Hematopoietic multipotent progenitor cell treated with erythropoietin and hydrocortisone succinate and interleukin-3 and kit ligand, for 15 days (in vitro differentiated cells): ENCODE data around the gene SPPL3.
"Not testable (repeated sequence)": the region's sequence is repeated elsewhere in the genome, so short reads cannot be mapped to it uniquely, and the experiment has no call there.

Experiments
- DNase-seq: peaks from one replicate; pipeline ENCODE4 v3.0.0-alpha.2; 2015; ENCODE audit warnings: low spot score

The SPPL3 gene

DNA sequence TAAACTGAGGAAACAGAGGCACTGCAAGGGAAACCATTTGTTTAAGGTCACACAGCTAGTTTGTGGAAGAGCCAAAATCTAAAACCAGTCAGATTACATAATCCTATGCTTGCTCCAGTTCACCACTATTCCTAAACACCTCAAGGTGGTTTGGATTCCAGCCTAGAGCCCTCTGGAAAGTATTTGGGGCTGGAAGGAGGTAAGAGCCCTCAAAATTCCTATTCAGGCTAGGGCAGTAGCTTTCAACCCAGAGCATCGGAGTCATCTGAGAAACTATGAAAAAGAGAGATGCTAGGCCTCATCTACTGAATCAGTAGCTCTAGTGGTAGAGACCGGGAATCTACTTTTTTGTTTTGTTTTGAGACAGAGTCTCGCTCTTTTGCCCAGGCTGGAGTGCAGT is 16.0 kb upstream of the SPPL3 start:
- DNase-seq = no peak

DNA sequence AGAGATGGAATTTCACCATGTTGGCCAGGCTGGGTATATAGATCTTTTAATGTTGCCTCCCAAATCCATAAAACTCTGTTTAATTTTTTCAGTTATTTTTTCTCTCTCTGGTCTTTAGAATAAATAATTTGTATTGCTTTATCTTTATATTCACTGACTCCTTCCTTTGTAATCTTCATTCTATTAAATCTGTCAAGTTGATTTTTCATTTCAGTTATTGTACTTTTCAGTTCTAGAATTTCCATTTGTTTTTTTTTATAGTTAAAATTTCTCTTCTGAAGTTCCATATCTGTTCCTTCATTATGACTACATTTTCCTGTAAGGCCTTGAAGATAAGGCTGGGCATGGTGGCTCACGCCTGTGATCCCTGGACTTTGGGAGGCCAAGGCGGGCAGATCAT is 13.6 kb upstream of the SPPL3 start:
- no peak for DNase-seq

DNA sequence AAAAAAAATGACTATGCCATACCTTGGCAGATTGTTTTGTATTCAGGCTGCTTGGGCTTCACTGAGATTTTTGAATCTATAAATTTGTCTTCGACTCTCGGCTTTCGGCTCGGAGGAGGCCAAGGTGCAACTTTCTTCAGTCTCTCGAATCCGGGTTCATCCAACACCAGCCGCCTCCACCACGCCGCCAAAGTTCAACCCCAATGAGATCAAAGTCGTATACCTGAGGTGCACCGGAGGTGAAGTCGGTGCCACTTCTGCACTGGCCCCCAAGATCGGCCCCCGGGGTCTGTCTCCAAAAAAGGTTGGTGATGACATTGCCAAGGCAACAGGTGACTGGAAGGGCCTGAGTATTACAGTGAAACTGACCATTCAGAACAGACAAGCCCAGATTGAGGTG is 12.4 kb upstream of the SPPL3 start:
- no peak for DNase-seq

DNA sequence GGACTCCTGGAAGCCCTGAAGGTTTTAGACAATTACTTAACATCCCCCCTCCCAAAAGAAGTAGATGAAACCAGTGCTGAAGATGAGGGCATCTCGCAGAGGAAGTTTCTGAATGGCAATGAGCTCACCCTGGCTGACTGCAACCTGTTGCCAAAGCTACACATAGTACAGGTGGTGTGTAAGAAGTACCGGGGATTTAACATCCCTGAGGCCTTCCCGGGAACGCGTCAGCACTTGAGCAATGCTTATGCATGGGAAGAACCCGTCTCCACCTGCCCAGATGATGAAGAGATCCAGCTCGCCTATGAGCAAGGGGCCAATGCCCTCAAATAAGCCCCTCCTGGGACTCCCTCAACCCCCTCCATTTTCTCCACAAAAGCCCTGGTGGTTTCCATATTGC is 10.6 kb upstream of the SPPL3 start:
- DNase-seq = no peak

DNA sequence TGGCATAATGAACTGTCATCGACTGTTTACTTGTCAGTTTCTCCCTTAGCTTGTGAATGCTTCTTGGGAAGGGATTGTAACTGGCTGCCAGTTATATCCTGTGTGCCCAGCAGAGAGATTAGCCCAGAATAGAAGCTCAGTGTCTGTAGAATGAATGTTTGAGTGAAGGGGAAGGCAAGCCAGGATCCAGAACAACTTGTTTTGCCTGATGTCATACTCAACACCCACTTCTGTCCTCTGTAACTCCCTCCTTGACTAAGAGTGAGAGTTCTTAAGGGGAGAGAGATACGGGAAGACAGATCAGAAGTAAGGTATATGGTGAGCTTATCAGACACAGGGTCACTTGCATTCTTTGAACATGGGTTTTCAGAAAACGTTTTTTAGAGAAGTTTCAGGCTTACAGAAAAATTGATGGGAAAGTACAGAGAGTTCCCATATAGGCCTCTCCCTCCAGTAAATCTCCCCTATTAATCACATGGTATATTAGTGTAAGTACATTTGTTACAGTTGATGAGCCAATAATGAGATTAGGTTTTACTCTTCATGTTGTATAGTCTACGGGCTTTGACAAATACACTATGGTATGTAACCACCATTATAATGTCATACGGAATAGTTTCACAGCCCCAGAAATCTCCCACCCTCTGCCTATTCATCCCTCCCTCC is 5.6 kb upstream of the SPPL3 start:
- no peak for DNase-seq

DNA sequence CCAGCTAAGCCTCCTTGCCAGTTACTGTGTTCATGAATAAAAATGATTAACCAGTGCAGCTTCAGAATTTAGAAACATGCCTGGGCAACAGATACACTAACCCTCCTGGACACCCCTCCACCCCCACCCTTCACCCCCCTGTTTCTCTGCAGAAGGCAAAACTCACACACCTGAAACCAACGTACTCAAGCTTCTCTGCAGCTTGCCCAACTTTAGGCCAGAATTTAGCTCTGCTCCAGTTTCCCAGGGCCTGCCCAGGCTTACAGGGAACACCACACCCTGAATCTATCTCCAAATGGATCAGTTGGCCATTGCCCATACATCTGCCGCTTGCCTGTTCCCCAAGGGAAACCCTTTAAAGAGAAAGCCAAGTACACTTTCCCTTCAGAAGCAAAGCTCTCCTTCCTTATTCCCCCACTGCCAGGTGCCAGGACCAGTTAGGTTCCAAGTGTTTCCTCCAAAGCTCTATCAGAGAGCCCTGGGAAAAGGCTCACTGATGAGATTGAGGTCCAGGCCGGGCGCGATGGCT is 1.8 kb upstream of the SPPL3 start:
- DNase-seq = no peak

DNA sequence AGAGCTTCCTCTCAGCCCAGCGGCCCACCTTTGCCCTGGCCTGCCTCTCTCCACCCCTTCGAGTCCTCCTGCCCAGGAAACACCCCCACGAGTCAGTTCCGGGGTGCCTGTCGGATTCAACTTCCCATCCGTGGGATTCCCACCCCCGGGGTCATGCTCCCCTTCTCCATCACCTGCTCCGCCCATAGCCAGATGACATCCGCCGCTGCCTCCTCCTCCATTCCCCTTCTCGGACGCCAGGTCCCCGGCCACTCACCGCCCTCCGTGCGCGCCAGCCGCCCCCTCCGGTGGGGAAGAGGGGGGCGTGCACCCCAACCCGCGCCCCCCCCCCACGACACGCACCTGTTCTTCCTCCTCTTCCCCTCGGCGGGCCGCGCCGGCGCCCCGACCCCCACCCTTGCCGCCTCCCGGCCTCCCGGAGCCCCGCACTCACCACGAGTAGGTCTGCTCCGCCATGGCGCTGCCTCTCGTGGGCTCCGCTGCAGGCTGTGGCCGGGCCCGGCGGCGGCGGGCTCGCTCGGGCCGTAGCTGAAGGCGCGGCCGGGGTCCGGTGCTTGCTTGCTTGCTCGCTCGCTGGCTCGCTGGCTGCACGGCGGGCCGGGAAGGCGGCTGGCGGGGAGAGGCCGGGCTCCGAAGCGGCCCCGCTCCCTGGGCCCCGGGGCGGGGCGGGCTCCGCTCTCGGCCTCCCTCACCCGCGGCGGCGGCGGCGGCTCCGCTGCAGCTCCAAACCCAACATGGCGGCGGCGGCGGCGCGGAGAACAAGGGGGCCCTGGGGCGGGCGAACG is 554 bp downstream of the SPPL3 start:
- DNase-seq = no peak

DNA sequence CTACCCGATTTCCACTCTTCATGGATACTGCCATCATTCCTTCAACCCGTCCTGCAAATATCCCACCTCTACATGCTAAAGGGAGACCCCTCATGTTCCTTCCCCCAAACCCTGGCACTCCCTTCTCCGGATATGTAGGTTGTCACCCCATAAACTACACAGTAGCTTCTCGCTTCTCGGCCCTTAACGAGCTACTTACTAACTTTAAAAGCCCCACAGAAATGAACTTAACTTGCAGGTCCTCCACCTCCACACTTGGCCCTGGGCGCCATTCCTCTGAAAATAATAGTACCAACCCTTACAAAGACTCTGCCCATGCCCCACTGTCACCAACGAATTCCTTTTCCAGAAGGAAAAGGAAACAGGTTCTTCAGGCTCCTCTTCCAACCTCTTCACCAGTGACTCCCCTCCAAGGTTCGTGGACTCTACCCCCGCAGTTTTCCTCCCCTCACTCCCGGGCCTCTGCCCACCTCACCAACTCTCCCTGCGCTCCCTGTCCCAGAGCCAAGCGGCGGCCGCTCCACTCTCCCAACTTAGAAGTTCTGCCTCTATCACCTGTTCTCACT is 1.2 kb downstream of the SPPL3 start:
- no peak for DNase-seq

DNA sequence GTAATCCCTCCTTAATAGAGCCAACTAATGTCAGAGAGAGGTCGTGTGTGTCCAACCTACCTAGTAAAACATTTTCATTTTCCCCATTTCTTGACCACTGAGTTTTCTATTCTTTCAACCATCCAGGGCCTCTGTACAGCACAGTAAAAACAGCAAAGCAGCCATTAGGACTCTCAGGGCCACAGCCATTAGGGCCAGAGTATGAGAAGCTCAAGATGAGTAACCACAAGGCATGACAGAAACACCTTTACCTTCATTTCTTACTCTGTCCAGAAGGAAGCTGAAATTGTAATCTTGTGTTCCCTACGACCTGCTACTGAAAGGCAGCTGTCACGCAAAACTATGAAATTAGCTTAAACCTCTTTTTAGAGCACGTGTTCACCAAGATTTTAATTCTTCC is 2.3 kb downstream of the SPPL3 start:
- DNase-seq = no peak

DNA sequence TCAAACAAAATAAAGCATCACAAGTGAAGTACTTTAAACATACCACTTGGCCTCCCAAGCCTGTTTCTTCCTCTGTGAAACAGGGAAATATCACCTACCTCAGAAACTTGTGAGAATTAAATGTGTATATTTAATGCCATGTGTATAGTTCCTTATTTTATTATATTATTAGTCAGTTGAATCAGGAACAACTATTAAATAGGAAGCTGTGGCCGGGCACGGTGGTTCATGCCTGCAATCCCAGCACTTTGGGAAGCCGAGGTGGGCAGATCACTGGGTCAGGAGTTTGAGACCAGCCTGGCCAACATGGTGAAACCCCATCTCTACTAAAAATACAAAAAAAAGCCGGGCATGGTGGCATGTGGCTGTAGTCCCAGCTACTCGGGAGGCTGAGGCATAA is 3.1 kb downstream of the SPPL3 start:
- not testable (repeated sequence) for DNase-seq

DNA sequence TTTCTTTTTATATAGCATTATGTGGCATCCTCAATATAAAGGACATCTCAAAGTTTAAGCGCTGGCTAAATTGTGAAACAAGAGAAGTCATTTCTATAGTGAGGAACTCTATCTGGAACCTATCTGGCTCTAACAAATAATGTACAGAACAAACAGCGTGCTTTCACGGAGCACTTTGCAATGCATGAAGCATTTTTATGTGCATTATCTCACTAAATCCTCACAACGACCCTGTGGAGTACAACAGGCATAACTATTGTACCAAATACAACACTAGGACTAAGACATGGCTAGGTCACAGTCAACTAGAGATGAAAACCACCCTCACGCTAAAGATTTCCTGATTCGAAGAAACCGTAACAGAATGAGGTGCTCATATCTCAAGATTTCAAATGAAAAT is 8.6 kb downstream of the SPPL3 start:
- no peak for DNase-seq

DNA sequence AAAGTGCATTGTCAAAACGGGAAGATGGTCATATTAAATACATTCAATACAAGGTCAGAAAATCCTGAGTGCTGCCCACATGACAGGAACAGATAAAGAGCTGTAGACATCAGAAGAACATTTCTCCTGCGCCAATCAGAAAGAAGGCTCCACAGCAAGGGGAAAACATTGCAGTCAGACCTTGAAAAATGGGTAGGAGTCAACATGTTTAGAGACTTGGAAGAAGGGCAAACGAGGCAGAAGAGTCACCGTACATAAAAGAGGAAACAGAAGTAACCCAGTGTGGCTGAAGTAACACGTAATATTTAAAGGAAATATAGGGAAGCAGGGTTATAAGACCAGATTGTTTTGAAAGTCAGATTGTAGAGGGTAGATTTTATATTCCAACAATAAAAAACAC is 11.9 kb downstream of the SPPL3 start:
- no peak for DNase-seq

DNA sequence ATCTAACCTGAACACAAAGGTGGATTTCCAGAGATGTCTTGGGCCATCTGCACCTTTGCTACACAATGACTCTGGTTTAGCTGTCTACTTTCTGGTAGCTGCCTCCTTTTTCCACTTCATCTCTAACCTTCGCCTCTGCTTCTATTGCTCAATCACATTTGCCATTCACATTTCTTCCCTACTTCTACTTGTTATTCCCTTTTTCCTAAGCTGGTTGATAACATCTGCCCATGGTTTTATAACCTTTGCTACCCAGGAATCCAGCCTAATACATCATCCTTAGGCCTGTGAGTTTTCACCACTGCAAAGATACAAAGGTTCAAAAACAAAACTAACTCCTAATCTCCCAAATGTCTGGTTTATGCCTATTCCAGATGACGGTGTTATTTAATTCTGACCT is 13.2 kb downstream of the SPPL3 start:
- no peak for DNase-seq

DNA sequence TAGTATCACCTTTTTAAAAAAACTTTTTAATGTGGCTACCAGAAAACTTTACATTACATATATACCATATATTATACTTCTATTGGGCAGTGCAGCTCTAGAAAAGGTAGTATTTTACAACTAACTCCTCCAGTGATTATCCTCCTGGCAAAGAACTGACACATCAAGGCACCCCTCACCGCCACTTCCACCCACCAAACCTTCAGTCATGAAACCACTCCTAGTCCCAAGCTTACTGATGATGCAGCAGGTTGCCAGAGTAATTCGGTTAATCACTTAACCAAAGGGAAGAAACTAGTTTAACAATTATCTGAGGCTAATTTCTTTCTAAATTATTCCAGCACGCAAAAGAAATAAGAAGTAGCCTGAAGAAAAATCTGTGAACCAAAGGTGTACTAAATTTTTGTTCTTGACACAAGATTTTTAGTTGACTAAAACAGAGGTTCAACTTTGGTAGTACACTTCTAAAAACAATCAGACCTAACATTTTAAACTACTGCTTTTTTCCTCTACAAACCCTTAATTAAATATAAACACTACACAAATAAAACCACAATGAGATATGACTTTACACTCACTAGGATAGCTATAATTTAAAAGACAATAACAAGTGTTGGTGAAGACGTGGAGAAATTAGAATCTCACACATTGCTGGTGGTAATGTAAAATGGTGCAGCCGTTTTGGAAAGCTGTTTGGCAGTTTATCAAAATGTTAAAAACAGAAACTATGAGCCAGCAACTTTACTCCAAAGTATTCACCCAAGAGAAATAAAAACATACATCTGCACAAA is 16.7 kb downstream of the SPPL3 start:
- no peak for DNase-seq

DNA sequence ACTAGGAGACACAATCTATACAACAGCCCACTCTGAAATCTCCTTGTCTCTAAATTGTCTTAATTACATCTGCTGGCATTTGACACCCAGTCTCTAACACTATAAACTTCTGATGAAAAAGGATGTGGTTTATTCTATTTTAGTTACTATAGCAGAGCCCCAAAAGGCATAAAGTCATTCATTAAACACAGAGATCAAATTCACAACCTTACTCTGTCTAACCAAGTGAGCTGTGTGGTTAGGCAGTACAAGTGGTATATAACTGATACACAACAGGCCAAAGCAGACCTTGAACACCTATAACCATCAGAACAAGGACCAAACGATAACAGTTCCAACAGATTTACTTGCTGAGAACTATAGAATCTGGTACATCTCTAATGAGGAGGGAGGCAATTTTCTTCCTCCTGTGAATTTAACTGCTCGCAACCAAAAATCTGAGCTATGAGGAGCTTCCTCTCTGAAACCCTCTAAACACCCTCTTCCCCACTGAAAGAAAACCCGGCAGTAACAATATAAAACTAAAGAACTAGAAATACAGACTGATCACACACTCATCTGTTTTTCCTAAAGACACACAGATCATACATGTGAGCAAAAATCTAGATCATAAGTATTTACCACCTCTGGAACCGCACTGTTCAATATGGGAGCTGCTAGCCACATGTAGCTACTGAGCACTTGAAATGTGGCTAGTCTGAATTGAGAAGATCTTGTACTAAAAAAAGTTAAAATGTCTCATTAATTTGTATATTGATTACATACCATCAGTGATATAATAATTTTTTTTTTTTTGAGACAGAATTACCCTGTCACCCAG is 17.7 kb downstream of the SPPL3 start:
- no peak for DNase-seq

DNA sequence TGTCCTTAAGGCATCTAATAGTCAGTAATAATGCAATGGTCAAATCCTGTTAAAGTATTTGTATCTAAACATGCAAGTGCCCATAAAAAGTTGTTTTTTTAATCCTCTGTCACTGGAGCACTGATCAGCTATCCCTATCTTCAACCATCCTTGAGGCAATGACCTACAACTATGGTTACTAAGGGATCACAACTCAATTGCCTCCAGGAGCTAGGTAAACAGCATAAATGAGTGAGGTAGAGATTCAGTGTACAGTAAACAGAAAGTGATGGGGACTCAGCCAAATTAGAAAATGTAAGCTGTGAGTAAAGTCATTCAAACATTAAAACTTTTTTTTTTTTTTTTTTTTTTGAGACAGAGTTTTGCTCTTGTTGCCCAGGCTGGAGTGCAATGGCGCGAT is 18.6 kb downstream of the SPPL3 start:
- no peak for DNase-seq

DNA sequence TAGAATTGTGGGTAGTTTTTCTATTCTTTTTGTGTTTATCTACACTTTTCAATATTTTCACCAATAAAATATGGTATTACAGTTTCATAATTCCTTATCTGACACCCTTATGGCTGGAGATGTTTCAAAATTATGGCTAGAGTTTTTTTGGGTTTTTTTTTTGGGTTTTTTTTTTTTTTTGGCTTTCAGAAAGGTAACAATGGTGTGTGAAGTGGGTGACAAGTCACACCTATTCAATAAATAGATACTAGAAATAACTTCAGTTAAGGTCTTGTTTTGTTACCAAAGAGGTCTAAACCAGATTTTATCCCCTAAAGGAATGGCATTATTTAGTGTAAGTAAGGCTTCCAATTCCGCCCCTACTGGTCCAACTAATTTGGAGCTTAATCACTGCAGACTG is 19.5 kb downstream of the SPPL3 start:
- no peak for DNase-seq

DNA sequence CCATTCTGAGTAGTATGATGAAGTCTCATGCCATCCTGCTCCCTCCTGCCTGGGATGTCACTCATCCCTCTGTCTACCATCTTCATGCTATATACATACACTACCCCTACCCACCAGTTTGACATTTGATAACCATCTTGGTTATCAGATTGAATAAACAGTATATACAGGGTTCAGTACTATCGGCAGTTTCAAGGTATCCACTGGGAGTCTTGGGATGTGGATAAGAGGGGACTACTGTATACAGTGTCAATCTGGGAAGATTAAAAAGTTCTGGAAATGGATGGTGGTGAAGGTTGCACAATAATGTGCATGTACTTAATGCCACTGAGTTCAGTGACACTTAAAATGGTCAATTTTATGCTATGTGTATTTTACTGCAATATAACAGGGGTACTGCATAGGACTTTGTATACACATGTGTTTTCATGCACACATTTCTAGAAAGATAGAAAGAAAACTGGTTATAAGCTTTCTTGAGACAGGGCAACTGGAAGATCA is 22.1 kb downstream of the SPPL3 start:
- DNase-seq = no peak

DNA sequence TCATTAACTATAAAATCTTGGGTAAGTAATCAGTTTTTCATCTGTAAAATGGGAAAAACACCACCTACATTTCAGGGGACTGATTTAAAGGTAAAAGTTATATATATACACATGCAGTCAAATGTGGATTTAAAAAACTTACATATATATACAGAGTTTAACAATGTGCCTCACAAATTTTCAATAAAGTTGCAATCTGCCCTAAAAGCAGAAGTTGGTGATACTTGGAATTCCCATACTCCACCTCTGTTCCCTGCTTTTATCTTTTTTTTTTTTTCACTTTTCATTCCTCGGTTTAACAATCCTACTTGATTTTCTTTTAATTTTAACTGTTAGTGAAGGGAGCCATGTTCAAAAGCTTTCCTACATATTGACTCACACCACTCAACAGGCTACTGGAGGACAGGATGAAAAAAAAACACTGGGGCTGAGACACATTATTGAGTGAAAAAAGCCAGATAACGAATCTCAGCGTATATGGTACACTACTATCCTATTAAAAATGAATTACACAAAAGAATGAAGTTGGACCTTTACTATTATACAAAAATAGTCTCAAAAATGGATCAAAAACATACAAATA is 24.3 kb downstream of the SPPL3 start:
- DNase-seq = no peak

DNA sequence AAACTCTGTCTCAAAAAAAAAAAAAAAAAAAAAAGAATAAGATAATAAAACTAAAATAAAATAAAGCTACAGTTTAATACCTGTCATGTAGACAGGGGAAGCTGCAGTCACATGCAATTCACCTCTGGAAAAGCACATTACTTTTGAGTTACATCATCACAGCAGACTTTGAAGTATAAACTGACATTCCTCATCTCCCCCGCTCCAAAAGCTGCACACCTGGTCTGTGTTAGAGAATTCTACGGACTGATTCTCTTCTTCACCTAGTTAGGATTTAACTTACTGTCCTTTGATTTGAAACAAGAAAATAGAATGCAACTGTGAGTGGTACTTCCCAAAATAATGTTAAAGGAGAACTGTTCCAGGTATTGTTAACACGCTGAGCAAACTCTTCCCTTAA is 25.1 kb downstream of the SPPL3 start:
- DNase-seq = no peak
